Measurements from ENCODE around the gene RAB6B.

RAB6B gene

GRCh38 chr3:133880886-133881455 is 14.7 kb downstream of the RAB6B start:
- no peak for DNase-seq

GRCh38 chr3:133880287-133880686 is 15.4 kb downstream of the RAB6B start:
- DNase-seq: no peak

- no peak for DNase-seq
These were observed 17.2 kb downstream of the RAB6B start for GRCh38 chr3:133878518-133878917.

- DNase-seq: no peak
These were observed 18.5 kb downstream of the RAB6B start for GRCh38 chr3:133877221-133877620.

- peak; percentile 65 for DNase-seq
These were observed 20.8 kb downstream of the RAB6B start for GRCh38 chr3:133874761-133875438.

GRCh38 chr3:133874344-133874743 is 21.3 kb downstream of the RAB6B start:
- DNase-seq: no peak

GRCh38 chr3:133872781-133873180 is 22.9 kb downstream of the RAB6B start:
- no peak for DNase-seq

GRCh38 chr3:133872161-133872560 is 23.5 kb downstream of the RAB6B start:
- DNase-seq: no peak

GRCh38 chr3:133871368-133872090 is 24.2 kb downstream of the RAB6B start:
- no peak for DNase-seq

GRCh38 chr3:133870822-133871221 is 24.9 kb downstream of the RAB6B start:
- no peak for DNase-seq

GRCh38 chr3:133869586-133869985 is 26.1 kb downstream of the RAB6B start:
- no peak for DNase-seq

- no peak for DNase-seq
These were observed 26.8 kb downstream of the RAB6B start for GRCh38 chr3:133868758-133869475.

- no peak for DNase-seq
These were observed 27.5 kb downstream of the RAB6B start for GRCh38 chr3:133868186-133868585.

- no peak for DNase-seq
These were observed 29.5 kb downstream of the RAB6B start for GRCh38 chr3:133866141-133866540.

- DNase-seq: no peak
These were observed 30.4 kb downstream of the RAB6B start for GRCh38 chr3:133865136-133865855.

- no peak for DNase-seq
These were observed 31.1 kb downstream of the RAB6B start for GRCh38 chr3:133864616-133865015.

GRCh38 chr3:133863911-133864310 is 31.8 kb downstream of the RAB6B start:
- no peak for DNase-seq

GRCh38 chr3:133862161-133862560 is 33.5 kb downstream of the RAB6B start:
- DNase-seq: no peak

- DNase-seq: no peak
These were observed 35.2 kb downstream of the RAB6B start for GRCh38 chr3:133860519-133860918.

- no peak for DNase-seq
These were observed 36.1 kb downstream of the RAB6B start for GRCh38 chr3:133859381-133860234.

- DNase-seq: peak; percentile 55
These were observed 37.9 kb downstream of the RAB6B start for GRCh38 chr3:133857767-133858166.

GRCh38 chr3:133856316-133856715 is 39.4 kb downstream of the RAB6B start:
- no peak for DNase-seq
